GM19023 (cell line): ENCODE results near the gene CDC42BPA.
"Not testable (repeated sequence)": the region's sequence is repeated elsewhere in the genome, so short reads cannot be mapped to it uniquely, and the experiment has no call there.

Experiments
- ATAC-seq: cut with Tn5 transposase; IDR thresholded peaks from one replicate; pipeline ENCODE4 v1.9.1; 2021; ENCODE audit warnings: mild to moderate bottlenecking, moderate library complexity; ENCODE audit not compliant: unreplicated experiment

CDC42BPA gene, protein sequence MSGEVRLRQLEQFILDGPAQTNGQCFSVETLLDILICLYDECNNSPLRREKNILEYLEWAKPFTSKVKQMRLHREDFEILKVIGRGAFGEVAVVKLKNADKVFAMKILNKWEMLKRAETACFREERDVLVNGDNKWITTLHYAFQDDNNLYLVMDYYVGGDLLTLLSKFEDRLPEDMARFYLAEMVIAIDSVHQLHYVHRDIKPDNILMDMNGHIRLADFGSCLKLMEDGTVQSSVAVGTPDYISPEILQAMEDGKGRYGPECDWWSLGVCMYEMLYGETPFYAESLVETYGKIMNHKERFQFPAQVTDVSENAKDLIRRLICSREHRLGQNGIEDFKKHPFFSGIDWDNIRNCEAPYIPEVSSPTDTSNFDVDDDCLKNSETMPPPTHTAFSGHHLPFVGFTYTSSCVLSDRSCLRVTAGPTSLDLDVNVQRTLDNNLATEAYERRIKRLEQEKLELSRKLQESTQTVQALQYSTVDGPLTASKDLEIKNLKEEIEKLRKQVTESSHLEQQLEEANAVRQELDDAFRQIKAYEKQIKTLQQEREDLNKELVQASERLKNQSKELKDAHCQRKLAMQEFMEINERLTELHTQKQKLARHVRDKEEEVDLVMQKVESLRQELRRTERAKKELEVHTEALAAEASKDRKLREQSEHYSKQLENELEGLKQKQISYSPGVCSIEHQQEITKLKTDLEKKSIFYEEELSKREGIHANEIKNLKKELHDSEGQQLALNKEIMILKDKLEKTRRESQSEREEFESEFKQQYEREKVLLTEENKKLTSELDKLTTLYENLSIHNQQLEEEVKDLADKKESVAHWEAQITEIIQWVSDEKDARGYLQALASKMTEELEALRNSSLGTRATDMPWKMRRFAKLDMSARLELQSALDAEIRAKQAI (N-terminal part only)

DNA sequence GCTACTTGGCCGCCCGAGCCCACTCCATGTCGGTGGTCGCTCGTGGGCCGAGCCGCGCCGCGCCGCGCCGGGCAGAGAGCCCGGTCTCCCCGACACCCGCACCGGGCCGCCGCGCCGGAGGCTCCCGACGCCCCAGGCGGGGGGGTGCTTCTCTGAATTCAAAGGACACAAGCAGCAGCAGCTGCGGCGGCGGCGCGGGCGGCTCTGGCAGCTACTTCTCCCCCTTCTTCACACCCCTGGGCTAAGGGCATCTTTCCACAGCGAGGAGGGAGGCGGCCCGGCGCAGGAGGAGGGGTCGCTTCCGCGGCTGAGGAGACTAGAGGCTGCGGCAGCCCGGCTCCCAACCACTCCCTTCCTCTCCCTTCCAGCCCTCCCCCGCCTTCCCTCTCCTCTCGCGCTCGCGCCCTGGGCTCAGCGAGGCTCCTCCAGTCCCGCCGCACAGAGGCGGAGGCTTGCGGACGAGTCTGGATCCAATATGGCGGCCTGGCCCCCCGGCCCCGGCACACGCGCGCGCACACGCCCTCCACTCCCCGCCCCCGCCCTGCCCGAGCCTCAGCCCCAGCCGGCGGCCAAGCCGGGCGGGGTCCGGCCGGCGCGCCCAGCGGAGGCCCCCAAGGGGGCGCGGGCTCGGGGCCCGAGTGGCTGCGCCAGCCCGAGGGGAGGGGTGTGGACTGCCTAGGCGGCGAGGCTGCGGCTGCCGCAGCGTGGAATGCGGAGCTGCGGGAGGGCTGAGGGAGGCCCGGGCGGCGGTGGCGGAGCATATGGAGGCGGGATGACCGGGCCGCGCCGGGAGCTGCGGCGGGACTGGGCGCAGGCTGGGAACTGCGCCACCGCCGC, at the start of gene CDC42BPA:
CDC42BPA (minus strand) TSS at position 477 of the 837 bp plus-strand sequence. CDS start 1,310 bp downstream, outside the sequence.
- ATAC-seq, result peak; percentile 58

DNA sequence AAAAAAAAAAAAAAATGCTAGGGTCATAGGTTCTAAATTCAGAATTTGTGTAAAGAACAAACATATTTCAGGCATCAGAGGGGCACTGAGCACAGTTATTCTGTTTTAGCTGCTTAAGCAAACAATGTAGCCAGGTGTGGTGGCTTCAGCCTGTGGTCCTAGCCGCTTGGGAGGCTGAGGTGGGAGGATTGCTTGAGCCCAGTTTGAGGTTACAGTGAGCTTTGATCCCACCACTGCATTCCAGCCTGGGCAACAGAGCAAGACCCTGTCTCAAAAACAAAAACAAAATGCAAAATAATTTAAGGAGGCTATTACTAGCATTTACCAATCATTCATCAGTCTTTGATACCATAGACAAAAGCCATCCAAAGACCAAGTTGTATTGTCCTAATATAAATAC, 49.7 kb upstream of the CDC42BPA start:
- ATAC-seq, result no peak

DNA sequence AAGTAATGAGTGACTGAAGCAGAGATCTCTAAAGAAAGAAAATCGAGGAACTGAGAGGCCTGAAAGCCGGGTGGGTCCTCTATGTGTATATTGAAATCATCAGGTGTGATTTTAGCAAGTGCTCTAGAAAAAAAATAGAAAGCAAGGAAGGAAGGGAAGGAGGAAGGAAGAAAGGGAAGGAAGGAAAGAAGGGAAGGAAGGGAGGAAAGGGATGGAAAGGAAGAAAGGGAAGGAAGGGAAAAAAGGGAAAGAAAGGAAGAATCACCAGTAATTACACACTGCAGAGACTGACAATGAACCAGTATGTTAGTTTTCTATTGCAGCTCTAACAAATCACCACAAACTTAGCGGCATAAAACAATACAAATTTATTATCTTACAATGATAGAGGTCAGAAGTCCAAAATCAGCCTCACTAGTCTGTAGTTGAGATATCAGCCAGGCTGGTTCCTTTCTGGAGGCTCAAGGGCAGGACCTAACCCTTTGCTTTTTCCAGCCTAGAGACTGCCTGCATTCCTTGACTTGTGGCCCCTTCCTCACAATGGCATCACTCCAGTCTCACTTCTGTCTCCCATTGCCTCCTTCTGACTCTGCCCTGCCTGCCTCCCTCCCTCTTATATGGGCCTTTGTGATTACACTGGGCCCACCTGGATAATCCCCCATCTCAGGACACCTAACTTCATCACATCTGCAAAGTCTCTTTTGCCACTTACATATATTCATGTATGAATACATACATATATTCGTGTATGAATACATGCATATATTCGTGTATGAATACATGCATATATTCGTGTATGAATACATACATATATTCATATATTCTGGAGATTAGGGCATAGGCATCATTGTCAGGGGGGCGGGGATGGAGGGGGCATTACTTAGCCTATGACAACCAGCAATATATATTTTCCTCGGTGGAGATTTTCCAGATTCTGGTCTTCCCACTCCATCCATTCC, 47.5 kb upstream of the CDC42BPA start:
- ATAC-seq, result no peak

DNA sequence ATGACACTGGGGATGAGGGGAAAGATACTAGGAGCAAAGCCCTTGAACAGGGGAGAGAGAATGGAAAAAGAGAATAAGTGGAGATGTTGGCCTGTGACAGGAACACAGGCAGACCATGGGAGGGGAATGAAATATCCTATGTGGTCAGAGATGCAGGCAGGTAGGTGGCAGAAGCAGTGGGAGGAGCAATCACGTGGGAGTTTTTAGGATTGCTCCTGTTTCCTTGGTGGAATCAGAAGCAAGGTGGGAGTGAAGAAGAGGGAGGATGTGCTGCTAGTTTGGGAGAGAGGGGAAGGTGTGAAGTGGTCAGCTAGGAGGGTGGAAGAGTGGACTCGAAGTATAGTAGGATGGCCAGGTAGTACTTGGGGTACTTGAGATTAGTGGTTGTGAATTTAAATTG, 46.4 kb upstream of the CDC42BPA start:
- ATAC-seq, result no peak

DNA sequence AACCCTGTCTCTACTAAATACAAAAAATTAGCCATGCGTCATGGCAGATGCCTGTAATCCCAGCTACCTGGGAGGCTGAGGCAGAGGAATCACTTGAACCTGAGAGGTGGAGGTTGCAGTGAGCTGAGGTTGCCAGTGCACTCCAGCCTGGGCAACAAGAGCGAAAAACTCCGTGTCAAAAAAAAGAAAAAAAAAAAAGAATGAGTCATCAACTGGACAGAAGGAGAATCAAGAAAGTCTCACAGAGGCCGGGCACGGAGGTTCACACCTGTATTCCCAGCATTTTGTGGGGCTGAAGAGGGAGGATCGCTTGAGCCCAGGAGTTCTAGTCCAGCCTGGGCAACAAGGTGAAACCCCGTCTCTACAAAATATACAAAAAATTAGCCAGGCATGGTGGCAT, 45.5 kb upstream of the CDC42BPA start:
- ATAC-seq, result no peak

DNA sequence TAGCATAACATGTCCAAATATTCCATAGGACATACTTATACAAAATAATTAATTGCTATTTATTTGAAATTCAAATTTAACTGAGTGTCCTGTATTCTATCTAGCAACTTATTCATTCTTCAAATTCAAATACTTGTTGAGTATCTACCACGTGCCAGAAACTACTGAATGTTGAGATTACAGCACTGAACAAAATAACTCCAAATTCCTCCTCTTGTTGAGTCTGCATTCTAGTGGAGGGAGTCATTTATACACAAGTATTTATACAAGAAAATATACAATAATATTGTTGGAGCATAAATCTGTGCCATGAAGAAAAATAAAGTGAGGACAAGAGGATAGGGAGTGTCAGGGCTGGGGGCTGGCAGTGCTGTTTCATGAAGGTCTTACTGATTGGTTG, 43.7 kb upstream of the CDC42BPA start:
- no peak for ATAC-seq

DNA sequence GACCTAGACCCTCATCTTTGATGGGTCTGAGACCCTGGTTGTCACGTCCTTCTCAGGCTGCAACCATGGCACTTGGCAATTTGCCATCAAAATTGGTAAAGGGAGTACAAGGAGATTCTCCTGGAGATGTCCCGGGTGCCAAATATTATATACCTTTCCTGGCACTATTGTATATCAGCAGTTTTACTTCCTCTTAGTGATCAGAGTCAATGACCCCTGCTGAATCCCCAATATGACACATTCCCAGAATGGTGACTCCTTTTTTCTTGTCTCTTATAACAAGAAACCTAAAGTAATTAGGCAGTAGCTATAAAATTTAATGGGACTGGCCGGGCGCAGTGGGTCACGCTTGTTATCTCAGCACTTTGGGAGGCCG, 39.6 kb upstream of the CDC42BPA start:
- ATAC-seq, result no peak

DNA sequence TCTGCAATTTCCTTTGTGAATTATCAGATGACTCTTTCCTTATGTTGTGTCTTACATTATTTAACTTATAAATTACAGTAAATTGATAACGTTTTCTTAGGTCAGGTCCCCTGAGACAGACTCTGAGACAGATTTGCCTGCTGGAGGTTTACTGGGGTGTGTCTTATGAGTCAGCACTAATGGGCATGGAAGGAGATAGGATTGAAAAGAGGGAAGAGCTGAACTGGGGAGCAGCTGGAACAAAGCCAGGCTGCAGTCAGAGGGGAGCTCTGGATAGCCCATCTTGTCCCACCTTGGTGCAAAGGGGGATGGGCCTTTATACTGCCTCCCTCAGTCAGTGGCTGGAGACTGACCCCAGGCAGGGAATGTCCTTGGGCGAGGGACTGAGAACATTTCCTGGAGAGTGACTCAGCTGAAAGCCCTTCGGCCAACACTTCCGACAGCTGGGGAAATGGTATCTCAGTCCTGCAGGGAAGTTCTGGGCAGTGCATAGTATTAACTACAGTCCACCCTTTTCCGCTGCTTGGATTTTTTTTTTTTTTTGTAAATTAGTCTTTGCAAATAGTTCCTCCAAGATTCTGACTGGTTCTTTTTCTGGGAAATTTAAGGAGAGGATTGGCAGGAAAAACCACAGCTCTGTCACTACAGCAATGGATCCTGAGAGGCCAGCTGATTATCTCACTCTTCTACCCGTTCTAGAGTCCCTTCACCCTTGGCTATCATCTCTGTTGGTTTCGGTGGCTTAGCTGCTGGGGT, 39.1 kb upstream of the CDC42BPA start:
- ATAC-seq, result no peak

DNA sequence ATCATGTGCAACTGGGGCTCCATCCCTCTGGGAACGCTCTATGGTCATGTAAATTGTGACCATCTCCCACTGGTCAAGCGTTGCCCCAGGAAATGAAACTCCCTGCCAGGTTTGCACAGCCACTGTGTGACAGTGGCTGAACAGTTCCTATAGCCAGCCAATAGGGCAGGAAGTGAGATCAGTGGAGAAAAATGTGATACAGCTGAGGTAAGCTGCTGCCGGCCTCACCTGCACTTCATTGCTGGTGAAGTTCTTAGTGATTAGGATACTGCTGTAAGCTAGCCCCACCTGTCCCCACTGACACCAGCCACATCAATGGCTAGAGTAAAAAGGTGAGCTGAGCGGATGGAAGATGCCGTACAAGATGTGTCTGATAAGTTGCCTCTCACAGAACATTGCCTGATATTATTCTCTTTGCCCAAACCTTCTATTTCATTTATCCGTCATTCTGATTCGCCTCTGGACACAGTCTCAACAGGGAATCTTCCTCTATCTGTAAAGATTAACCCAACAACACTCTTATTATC, 38.4 kb upstream of the CDC42BPA start:
- ATAC-seq, result no peak

DNA sequence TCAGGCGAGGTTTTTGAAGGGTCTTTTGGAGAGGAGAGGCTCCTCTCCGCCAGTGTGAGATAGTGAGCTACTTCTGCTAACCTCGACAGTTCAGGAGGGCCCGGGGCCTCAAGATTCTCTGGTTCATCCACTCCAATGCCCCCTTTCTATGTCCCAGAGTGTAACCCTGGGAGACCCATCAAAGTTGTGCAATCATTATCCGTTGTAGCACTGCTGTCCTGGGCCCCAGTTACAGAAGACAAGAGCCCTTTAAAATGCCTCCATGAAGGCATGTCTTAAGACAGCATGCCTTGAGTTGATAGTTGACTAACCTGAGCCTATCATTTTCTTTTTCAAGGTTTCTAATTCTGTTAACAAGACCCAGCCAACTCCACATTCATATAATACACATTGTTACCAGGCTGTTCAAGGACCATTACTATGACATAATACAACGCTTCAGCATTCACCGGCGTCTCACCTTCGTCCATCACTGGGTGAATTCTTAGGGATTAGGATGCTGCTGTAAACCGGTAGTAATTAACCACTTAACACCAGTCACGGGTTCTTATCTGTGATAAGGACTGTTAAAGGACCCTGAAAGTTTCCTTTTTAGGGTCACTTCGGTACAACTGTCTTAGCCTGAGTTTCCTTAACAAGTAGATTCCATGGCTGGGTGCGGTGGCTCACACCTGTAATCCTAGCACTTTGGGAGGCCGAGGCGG, 37.4 kb upstream of the CDC42BPA start:
- ATAC-seq, result no peak

DNA sequence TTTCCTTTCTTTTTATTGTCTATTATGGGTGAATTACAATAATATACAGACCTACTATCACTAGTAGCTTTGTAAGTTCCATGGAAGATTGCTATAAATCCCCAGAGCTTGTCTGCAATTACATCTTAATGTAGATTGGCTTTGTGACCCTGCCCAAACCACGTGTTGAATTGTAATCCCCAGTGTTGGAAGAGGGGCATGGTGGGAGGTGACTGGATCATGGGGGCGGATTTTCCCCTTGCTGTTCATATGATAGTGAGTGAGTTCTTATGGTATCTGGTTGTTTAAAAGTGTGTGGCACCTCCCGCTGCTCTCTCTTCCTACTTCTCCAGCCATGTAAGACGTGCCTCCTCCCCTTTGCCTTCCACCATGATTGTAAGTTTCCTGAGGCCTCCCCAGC, 34.9 kb upstream of the CDC42BPA start:
- no peak for ATAC-seq

DNA sequence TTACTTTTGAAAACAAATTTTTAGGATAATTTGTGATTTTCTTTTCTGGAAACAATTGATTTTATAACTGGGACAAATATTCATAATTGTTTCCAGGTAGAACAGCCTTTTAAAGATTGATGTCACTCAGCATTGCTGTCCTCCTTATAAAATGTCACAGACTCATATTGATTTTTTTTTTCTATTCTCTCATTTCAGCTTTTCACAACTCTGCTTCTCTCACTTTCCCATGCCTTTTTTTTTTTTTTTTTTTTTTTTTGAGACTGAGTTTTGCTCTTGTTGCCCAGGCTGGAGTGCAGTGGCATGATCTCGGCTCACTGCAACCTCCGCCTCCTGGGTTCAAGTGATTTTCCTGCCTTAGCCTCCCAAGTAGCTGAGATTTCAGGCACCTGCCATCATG, 33.9 kb upstream of the CDC42BPA start:
- not testable (repeated sequence) for ATAC-seq

DNA sequence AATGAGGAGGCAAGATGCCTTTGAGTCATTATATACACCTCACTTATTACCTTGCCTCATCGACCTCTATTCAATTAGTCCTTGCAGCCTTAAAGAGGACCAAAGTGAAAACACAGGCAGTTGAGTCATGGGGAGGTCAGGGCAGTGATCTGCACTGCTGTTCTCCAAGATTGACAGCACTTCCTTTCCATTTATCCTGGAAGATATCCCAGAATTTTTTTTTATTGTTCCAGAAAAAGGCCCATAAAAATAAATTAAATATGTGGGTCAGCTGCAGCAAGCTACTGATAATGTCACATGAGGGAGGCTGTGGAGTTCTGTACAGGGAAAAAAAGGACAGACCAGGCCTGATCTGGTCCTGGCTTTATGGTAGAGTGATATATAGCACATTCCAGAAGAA, 33.2 kb upstream of the CDC42BPA start:
- ATAC-seq, result no peak

DNA sequence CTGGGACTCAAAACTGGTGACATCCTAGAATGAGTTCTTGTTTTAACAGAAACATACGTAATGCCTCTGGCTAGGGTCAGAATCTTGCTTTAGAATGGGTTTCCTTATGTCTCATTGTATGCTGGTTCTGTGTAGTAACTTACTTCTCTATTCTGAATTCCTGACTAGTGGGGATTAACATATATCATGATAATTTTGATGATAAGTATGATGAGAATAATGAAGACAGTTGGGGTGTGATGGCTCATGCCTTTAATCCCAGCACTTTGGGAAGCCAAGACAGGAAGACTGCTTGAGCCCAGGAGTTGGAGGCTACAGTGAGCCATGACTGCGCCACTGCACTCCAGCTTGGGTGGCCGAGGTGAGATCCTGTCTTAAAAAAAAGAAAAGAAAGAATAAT, 31.7 kb upstream of the CDC42BPA start:
- no peak for ATAC-seq

DNA sequence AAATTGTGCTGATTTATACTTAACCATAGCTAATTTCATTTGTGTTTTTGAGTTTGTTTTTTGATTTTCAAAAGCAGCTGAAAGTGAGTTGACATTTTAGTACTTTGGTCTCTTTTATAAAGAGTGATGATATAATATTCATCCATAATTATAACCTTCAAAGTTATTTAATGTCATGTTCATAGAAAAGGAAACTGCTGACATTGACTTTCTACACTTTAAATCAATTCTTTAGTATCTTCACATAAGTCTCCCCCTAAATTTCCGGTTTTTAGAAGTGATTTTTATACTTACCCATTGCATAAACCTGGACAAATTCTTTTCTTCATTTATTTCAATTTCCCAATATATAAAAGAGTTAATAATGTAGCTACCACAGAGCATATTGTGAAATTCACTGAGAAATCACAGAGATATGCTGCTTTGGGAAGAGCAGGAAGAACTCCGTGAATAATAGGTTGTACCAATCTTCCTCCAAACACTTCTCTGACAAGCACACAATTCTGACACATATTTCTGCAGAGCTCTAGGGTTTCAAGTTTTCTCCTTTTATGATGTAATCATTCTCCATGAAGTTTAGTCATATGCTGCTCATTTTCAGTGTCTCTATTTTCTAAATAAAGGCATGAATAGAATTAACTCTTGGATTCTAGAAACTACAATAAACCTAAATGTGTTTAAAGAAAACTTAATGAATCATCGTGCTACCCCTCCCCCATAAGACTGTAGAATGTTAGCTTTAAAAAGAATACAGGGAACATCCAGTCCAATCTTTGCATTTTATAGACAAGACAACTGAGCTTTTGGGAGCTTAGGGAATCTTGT, 25.6 kb upstream of the CDC42BPA start:
- ATAC-seq, result no peak

DNA sequence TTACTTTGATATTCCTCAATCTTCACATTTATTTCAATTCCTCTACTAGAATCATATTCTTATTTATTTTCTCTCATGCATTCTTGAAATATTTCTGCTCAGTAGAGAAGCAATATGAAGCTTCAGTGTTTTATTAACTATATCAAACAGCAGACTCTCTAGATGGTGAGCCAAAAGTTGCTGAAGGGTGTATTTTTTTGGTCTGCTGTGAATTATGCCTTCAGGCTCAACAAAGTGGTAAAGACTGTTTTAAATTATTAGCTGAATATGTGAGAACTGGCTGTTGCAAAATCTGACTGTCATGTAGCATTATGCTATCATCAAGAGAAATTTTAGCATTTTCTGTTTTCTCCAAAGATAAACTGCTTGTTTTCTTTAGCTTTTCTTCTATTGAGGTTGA, 24.9 kb upstream of the CDC42BPA start:
- no peak for ATAC-seq

DNA sequence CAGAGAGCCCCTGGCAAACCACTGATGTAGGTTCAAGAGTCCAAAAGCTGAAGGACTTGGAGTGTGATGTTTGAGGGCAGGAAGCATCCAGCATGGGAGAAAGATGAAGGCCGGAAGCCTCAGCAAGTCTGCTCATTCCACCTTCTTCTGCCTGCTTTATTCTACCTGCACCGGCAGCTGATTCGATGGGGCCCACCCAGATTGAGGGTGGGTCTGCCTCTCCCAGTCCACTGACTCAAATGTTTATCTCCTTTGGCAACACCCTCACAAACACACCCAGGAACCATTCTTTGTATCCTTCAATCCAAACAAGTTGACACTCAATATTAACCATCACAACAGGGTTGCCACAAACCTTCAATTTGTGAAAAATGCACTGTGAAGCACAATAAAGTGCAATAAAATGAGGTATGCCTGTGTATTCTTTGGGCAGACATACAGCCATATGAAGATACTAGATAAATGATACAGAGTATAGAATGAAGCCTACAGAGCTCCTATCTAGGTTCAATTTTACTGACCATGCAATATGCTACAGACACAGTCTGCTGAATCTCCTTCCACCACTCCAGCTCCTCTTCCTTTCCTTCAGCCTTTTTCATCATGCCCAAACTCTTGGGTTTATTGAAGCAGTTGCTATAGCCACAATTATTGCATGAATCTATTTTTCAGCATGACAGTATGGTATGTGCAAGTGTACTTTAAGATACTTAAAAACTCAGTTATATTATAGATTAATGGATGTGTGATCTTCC, 24.0 kb upstream of the CDC42BPA start:
- ATAC-seq, result no peak
